ENCODE measurements around the gene TBKBP1. TPM values are rescaled to one million over a fixed set of nuclear protein-coding genes. Genes with fewer than 3 reads are reported as not detected.

The TBKBP1 gene
- total and polyA plus RNA-seq, 4 donors = 0.25 to 2.0 (median 1.5) TPM

GRCh38 chr17:47720196-47720595, 26.2 kb downstream of the TBKBP1 start:
- Histone ChIP-seq H3K36me3 (ENCODE audit: control insufficient read depth in 4 of 4, insufficient read depth in 3 of 4, low read depth in 1 of 4, low read length in 3 of 4) (no peaks in the 10 kb centered on the region), H3K27me3 (ENCODE audit: control insufficient read depth in 4 of 4, insufficient read depth in 4 of 4, low read length in 3 of 4) (peaks cover 0 to 9% (median 6%) of the 10 kb centered on the region in 4 donors), H3K4me3 (ENCODE audit: low read depth in 1 of 3, low read length in 3 of 3) (no peak overlapping the region), H3K9me3 (ENCODE audit: control insufficient read depth in 4 of 4, low read length in 3 of 4) (no peaks in the 10 kb centered on the region), H3K9ac (ENCODE audit: low read depth in 1 of 2, low read length in 2 of 2) (no peak overlapping the region), H3K4me1 (ENCODE audit: control insufficient read depth in 4 of 4, insufficient read depth in 4 of 4, low read length in 3 of 4) (peaks cover 0 to 4% (median 0%) of the 10 kb centered on the region in 4 donors), H3K27ac (ENCODE audit: low read depth in 1 of 2, low read length in 2 of 2) (no peak overlapping the region)
- no peak for DNase-seq (ENCODE audit: low spot score)
- TF ChIP-seq NR2F2 (IDR thresholded peaks at IDR 0.05) (no peak), TAF1 (conservative IDR thresholded peaks at IDR 0.05) (no peak)
- 58% methylated on average over 11 of the region's 11 CpGs for WGBS

- Histone ChIP-seq H3K9me3 (ENCODE audit: control insufficient read depth in 4 of 4, low read length in 3 of 4) (no peaks in the 10 kb centered on the region), H3K27ac (ENCODE audit: low read depth in 1 of 2, low read length in 2 of 2) (no peak overlapping the region), H3K4me3 (ENCODE audit: low read depth in 1 of 3, low read length in 3 of 3) (no peak overlapping the region), H3K36me3 (ENCODE audit: control insufficient read depth in 4 of 4, insufficient read depth in 3 of 4, low read depth in 1 of 4, low read length in 3 of 4) (no peaks in the 10 kb centered on the region), H3K4me1 (ENCODE audit: control insufficient read depth in 4 of 4, insufficient read depth in 4 of 4, low read length in 3 of 4) (peaks cover 0 to 4% (median 0%) of the 10 kb centered on the region in 4 donors), H3K9ac (ENCODE audit: low read depth in 1 of 2, low read length in 2 of 2) (no peak overlapping the region), H3K27me3 (ENCODE audit: control insufficient read depth in 4 of 4, insufficient read depth in 4 of 4, low read length in 3 of 4) (peaks cover 0 to 9% (median 6%) of the 10 kb centered on the region in 4 donors)
- 11% methylated on average over 36 of the region's 36 CpGs for WGBS
- TF ChIP-seq ZBTB33 (IDR thresholded peaks at IDR 0.05) (no peak), NR2F2 (IDR thresholded peaks at IDR 0.05) (no peak), RAD21 (IDR thresholded peaks at IDR 0.05) (no peak)
- DNase-seq (ENCODE audit: low spot score) = no peak
These were observed 27.0 kb downstream of the TBKBP1 start for GRCh38 chr17:47720754-47721533.

- no peak for DNase-seq (ENCODE audit: low spot score)
- no peaks in the 10 kb centered on the region for H3K36me3 ChIP-seq (ENCODE audit: control insufficient read depth in 4 of 4, insufficient read depth in 3 of 4, low read depth in 1 of 4, low read length in 3 of 4)
- H3K4me3 ChIP-seq (ENCODE audit: low read depth in 1 of 3, low read length in 3 of 3) = no peak overlapping the region
- H3K27ac ChIP-seq (ENCODE audit: low read depth in 1 of 2, low read length in 2 of 2) = no peak overlapping the region
- H3K4me1 ChIP-seq (ENCODE audit: control insufficient read depth in 4 of 4, insufficient read depth in 4 of 4, low read length in 3 of 4) = peaks cover 0 to 4% (median 0%) of the 10 kb centered on the region in 4 donors
- peaks cover 0 to 9% (median 6%) of the 10 kb centered on the region in 4 donors for H3K27me3 ChIP-seq (ENCODE audit: control insufficient read depth in 4 of 4, insufficient read depth in 4 of 4, low read length in 3 of 4)
- 44% methylated on average over 8 of the region's 8 CpGs for whole genome bisulfite sequencing
- H3K9me3 ChIP-seq (ENCODE audit: control insufficient read depth in 4 of 4, low read length in 3 of 4) = no peaks in the 10 kb centered on the region
- no peak for TF ChIP-seq CTCF (IDR thresholded peaks at IDR 0.05; ENCODE audit: low read depth, low read length, missing input control)
- no peak for TF ChIP-seq TAF1 (conservative IDR thresholded peaks at IDR 0.05)
- no peak for TF ChIP-seq NR2F2 (IDR thresholded peaks at IDR 0.05)
- no peak for TF ChIP-seq HNF4G (IDR thresholded peaks at IDR 0.05)
- no peak for TF ChIP-seq REST (IDR thresholded peaks at IDR 0.05)
- TF ChIP-seq JUND (IDR thresholded peaks at IDR 0.05) = no peak
- TF ChIP-seq RAD21 (IDR thresholded peaks at IDR 0.05) = no peak
- H3K9ac ChIP-seq (ENCODE audit: low read depth in 1 of 2, low read length in 2 of 2) = no peak overlapping the region
These were observed 27.8 kb downstream of the TBKBP1 start for GRCh38 chr17:47721725-47722124.
